Cardiac fibroblast (primary cell): Measurements from ENCODE around the gene CELF4.

Source experiments
- DNase-seq, 2 donors: peaks; one replicate each; pipeline versions ENCODE4 v3.0.0 to v3.0.0-alpha.2; 2010; ENCODE audit warnings: low read depth in 2 of 2
- H3K4me3 ChIP-seq, 2 donors: replicated peaks in 1 of 2; 1 replicate in 1 of 2; 2 replicates in 1 of 2; pipeline ENCODE4 v1.5.1; 2011; ENCODE audit warnings: low read depth in 2 of 2, low read length in 2 of 2, mild to moderate bottlenecking in 2 of 2, moderate library complexity in 1 of 2
- CTCF ChIP-seq: IDR thresholded peaks from one replicate; pipeline ENCODE4 v1.5.1; 2011; ENCODE audit warnings: low read depth, mild to moderate bottlenecking, low read length, inconsistent platforms

The CELF4 gene

DNA sequence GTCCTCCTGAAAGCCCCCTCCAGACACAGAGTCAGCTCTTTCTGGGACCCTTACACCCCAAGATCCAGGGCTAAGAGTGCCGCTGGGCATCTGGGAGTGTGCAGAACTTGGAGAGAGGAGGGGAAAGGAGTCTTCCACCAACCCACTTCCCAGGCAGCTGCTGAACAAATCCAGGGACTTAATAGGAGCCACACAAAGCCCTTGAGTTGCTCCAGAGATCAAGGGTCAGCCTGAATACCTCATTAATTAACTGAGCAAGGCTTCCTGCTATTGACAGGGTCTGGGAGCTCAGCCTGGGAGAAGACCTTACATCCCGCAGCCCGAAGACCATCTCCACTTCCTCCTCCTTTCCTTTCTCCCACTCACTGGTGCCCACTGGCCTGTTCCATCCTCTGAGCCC is 108.3 kb downstream of the CELF4 start:
- TF ChIP-seq CTCF, result no peak
- no peak for DNase-seq

DNA sequence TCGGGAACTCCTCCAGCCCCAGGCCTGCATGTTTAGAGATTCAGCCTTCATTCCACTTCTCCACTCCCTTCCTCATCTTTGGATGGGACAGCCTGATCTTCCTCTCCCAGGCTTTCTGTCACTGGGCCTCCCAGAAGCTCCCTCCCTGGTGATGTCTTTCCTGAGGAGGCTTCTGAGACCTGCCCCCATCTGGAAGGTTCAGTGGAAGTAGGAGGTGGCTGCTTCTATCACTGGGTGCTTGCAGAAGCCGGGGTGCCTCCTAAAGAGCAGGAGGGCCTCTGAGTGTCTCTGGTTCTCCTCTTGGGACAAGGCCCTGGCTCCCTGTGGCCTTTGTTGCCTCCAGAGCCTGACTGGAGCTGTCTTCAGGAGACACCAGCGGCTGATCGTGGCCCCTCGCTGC is 108.7 kb downstream of the CELF4 start:
- no peak for DNase-seq
- no peak overlapping the region for H3K4me3 ChIP-seq
- TF ChIP-seq CTCF, result no peak

More for the DNA sequence above, 108.3 kb downstream of the CELF4 start:
- H3K4me3 ChIP-seq, result no peak overlapping the region

DNA sequence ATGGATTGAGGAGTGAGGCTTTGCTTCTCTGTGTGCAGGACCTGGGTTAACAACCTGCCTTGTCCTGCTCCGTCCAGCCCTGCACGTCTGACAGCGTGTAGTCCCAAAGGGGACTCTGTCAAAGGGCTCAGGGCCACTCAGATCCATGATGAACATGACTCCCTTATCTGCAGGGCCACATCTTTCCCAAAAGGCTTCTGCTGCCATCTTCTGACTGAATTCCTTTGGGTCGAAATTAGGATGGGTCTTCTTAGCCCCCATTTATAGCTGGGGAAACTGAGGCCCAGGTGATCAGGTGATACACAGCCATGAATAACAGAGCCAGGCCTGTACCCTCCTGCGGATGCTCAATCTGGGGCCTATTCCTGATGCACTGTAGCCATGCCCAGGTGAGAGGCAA is 109.2 kb downstream of the CELF4 start:
- DNase-seq, result no peak
- H3K4me3 ChIP-seq, result no peak overlapping the region
- TF ChIP-seq CTCF, result no peak

- DNase-seq, result peak in 1 of 2 donors; percentile 30
- no peak for TF ChIP-seq CTCF
- no peak overlapping the region for H3K4me3 ChIP-seq
These were observed 111.8 kb downstream of the CELF4 start for GRCh38 chr18:37453752-37454151.

GRCh38 chr18:37452682-37453385 is 112.8 kb downstream of the CELF4 start:
- TF ChIP-seq CTCF, result no peak
- DNase-seq, result peak in 1 of 2 donors; percentile 68
- no peak overlapping the region for H3K4me3 ChIP-seq

- no peak overlapping the region for H3K4me3 ChIP-seq
- no peak for DNase-seq
- no peak for TF ChIP-seq CTCF
These were observed 113.6 kb downstream of the CELF4 start for GRCh38 chr18:37452015-37452414.
